H1 (cell line): Measurements from ENCODE around the gene DPRX. TPM values are rescaled to one million over a fixed set of nuclear protein-coding genes. Genes with fewer than 3 reads are reported as not detected.

ENCODE experiments used
- FOSL1 ChIP-seq: IDR thresholded peaks from 2 replicates; pipeline ENCODE4 v1.6.1; 2011; ENCODE audit warnings: mild to moderate bottlenecking, low read depth, low read length, moderate library complexity; ENCODE audit not compliant: insufficient read depth
- RBBP5 ChIP-seq: IDR thresholded peaks from 2 replicates; pipeline ENCODE4 v1.7.1; 2012; ENCODE audit warnings: low read depth, mild to moderate bottlenecking, inconsistent platforms, low read length, moderate library complexity, borderline replicate concordance
- polyA plus RNA-seq, 7 experiments: library from polyadenylated mRNA; depleted of rRNA in 3 of 7; stranded (reverse) in 5 of 7; unstranded in 2 of 7; fragments of >200 nt in 5 of 7; fragments of 200-250 nt in 2 of 7; gene quantifications; 1 replicate in 5 of 7; 2 replicates in 1 of 7; 4 replicates in 1 of 7; pipeline versions ENCODE4 v1.2.1 to v1.2.3, GENCODE V29; 2011 to 2013; ENCODE audit warnings: missing spikeins in 2 of 7, mixed read lengths in 2 of 7
- total RNA-seq: library from RNA; stranded (reverse); fragmentation: NEBNext Ultra II Directional; extraction: Animal tissue kit (Norgen Biotek cat#: 25700); gene quantifications from 2 replicates; pipeline ENCODE4 v1.2.1, GENCODE V29; 2021
- TF ChIP-seq, protein P1 (sequence below): IDR thresholded peaks from 2 replicates; pipeline ENCODE4 v1.6.1; 2012; ENCODE audit warnings: low read length, inconsistent platforms

DPRX gene
- total and polyA plus RNA-seq, 2 of the 8 experiments (the other 6 are each of a cell fraction or from before 2014, with no cell fraction given), result not detected

DNA sequence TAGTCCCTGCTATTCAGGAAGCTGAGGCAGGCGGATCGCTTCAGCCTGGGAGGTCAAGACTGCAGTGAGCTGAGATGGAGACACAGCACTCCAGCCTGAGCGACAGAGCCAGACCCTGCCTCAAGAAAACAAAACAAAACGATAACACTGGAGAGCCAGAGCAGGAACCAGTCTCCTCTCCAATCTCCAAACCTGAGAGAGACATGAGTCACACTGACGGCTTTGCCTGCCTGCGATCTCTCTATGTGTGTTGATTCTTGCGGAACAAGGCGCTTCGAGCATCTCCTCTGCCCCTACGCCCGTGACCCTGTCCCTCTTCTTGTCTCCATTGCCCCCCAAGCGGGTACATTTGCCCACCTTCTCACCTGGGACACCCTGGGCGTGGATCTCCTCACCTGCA, 15.6 kb downstream of the DPRX start (continued):
- TF ChIP-seq RBBP5, result no peak
- TF ChIP-seq, protein P1, sequence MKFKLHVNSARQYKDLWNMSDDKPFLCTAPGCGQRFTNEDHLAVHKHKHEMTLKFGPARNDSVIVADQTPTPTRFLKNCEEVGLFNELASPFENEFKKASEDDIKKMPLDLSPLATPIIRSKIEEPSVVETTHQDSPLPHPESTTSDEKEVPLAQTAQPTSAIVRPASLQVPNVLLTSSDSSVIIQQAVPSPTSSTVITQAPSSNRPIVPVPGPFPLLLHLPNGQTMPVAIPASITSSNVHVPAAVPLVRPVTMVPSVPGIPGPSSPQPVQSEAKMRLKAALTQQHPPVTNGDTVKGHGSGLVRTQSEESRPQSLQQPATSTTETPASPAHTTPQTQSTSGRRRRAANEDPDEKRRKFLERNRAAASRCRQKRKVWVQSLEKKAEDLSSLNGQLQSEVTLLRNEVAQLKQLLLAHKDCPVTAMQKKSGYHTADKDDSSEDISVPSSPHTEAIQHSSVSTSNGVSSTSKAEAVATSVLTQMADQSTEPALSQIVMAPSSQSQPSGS, result no peak
- TF ChIP-seq FOSL1, result no peak
